HepG2 (cell line): ENCODE data around the gene COLGALT1. TPM values are rescaled to one million over a fixed set of nuclear protein-coding genes. Genes with fewer than 3 reads are reported as not detected.

Experiments used
- ATAC-seq: fragments of 200-7000 bp; cut with Tn5 transposase; 3 replicates; pipeline ENCODE4 v1.9.1; 2020; ENCODE audit warnings: mild to moderate bottlenecking, moderate library complexity
- BruUV-seq: library from RNA; stranded (reverse); fragments of 400-500 nt; replicated peaks from 2 replicates; lab custom pipeline; 2021; lab: Mats Ljungman, UMichigan
- CTCF ChIA-PET: fragments of 300-600 bp; formaldehyde crosslinking; extraction: SDS; loops from one replicate; lab custom pipeline; 2021; ENCODE audit warnings: low total read pairs, inconsistent platforms, low intra/inter-chr PET ratio; lab: Yijun Ruan, JAX
- POLR2A ChIA-PET: fragments of 350-600 bp; sonication (Branson Sonifier 250); formaldehyde crosslinking; loops from one replicate; lab custom pipeline; 2020; ENCODE audit warnings: antibody characterized with exemption, inconsistent platforms; lab: Yijun Ruan, JAX
- DNase-seq: peaks from one replicate; pipeline ENCODE4 v3.0.0-alpha.2; 2015; ENCODE audit warnings: low spot score
- FAIRE-seq: peaks from 3 replicates; lab custom pipeline; 2011; peaks lifted over from hg19 to GRCh38; lab: Jason Lieb, UNC
- H2AFZ ChIP-seq: one replicate; pipeline ENCODE4 v1.6.1; 2011; ENCODE audit warnings: low read length, inconsistent platforms
- H3K27ac ChIP-seq: fragments of 300-600 bp; 3 replicates; pipeline ENCODE4 v1.8.0; 2011; ENCODE audit warnings: mixed run types, mild to moderate bottlenecking, mixed read lengths, low read length, inconsistent platforms; ENCODE audit not compliant: insufficient read depth; ENCODE audit errors: extremely low read length
- H3K27me3 ChIP-seq, 2 experiments: fragments of 200-600 bp in 1 of 2; 2 replicates in 1 of 2; 3 replicates in 1 of 2; pipeline versions ENCODE4 v1.6.0 to v1.8.0; 2011; ENCODE audit warnings: low read length in 2 of 2, mild to moderate bottlenecking in 2 of 2, moderate library complexity in 2 of 2, inconsistent platforms in 1 of 2; ENCODE audit not compliant: insufficient read depth in 2 of 2, control insufficient read depth in 1 of 2
- H3K36me3 ChIP-seq, 2 experiments: fragments of 200-600 bp in 1 of 2; replicated peaks in 1 of 2; 2 replicates in 1 of 2; 3 replicates in 1 of 2; pipeline versions ENCODE4 v1.5.1 to v1.8.0; 2011; ENCODE audit warnings: low read length in 2 of 2, inconsistent platforms in 1 of 2; ENCODE audit not compliant: insufficient read depth in 2 of 2, control insufficient read depth in 1 of 2
- H3K4me1 ChIP-seq: 2 replicates; pipeline ENCODE4 v1.5.1; 2012; ENCODE audit warnings: low read length, inconsistent platforms; ENCODE audit not compliant: insufficient read depth
- H3K4me2 ChIP-seq: 2 replicates; pipeline ENCODE4 v1.6.0; 2011; ENCODE audit warnings: low read depth, low read length, inconsistent platforms
- H3K4me3 ChIP-seq, 3 experiments: fragments of 200-600 bp in 1 of 3; sonication (generic), shearing (Covaris generic) in 1 of 3; replicated peaks in 1 of 3; 2 replicates each; pipeline ENCODE4 v1.5.1; 2011 to 2016; ENCODE audit warnings: low read length in 3 of 3, inconsistent platforms in 2 of 3, low read depth in 2 of 3, mild to moderate bottlenecking in 2 of 3, control low read depth in 1 of 3, mixed read lengths in 1 of 3; ENCODE audit not compliant: insufficient read depth in 1 of 3
- H3K79me2 ChIP-seq: one replicate; pipeline ENCODE4 v1.6.1; 2011; ENCODE audit warnings: low read length, inconsistent platforms; ENCODE audit not compliant: insufficient read depth
- H3K9ac ChIP-seq: 2 replicates; pipeline ENCODE4 v1.6.0; 2011; ENCODE audit warnings: mild to moderate bottlenecking, low read depth, low read length, inconsistent platforms; ENCODE audit not compliant: insufficient read depth
- H3K9me3 ChIP-seq: 2 replicates; pipeline ENCODE4 v1.5.1; 2012; ENCODE audit warnings: mild to moderate bottlenecking, low read length
- H4K20me1 ChIP-seq: 2 replicates; pipeline ENCODE4 v1.6.0; 2011; ENCODE audit warnings: inconsistent platforms, mild to moderate bottlenecking, low read length, moderate library complexity; ENCODE audit not compliant: insufficient read depth
- ATF7 ChIP-seq, 2 experiments: fragments of 450-650 bp in 1 of 2; sonication (generic) in 1 of 2; formaldehyde crosslinking in 1 of 2; IDR thresholded peaks; 2 replicates each; pipeline versions ENCODE4 v1.4.0 to v1.6.1; 2016 to 2020; ENCODE audit warnings: antibody characterized with exemption in 1 of 2, mild to moderate bottlenecking in 1 of 2, missing genetic modification reagents in 1 of 2
- CBFB ChIP-seq: sonication (generic); formaldehyde crosslinking; IDR thresholded peaks from 2 replicates; pipeline ENCODE4 v1.4.0; 2020; ENCODE audit warnings: missing genetic modification reagents
- EED ChIP-seq: sonication (generic); formaldehyde crosslinking; IDR thresholded peaks from 2 replicates; pipeline ENCODE4 v1.5.0; 2020; ENCODE audit warnings: mild to moderate bottlenecking, missing genetic modification reagents
- KDM4B ChIP-seq: sonication (generic); formaldehyde crosslinking; IDR thresholded peaks from 2 replicates; pipeline ENCODE4 v1.4.0; 2020; ENCODE audit warnings: missing genetic modification reagents
- TEAD2 ChIP-seq: sonication (generic); formaldehyde crosslinking; IDR thresholded peaks from 2 replicates; pipeline ENCODE4 v1.9.0; 2021; ENCODE audit warnings: missing genetic modification reagents
- ZFAT ChIP-seq: sonication (generic); formaldehyde crosslinking; conservative IDR thresholded peaks from 2 replicates; pipeline ENCODE4 v1.8.1; 2023; ENCODE audit warnings: missing genetic modification reagents, inconsistent platforms
- ZNF10 ChIP-seq: sonication (generic); formaldehyde crosslinking; IDR thresholded peaks from 2 replicates; pipeline ENCODE4 v1.4.0; 2020; ENCODE audit warnings: mild to moderate bottlenecking, low read depth, missing genetic modification reagents, borderline replicate concordance
- ZNF230 ChIP-seq: sonication (generic); formaldehyde crosslinking; IDR thresholded peaks from 2 replicates; pipeline ENCODE4 v1.4.0; 2020; ENCODE audit warnings: mild to moderate bottlenecking, missing genetic modification reagents
- ZSCAN25 ChIP-seq: sonication (generic); formaldehyde crosslinking; IDR thresholded peaks from 2 replicates; pipeline ENCODE4 v1.8.0; 2022; ENCODE audit warnings: mild to moderate bottlenecking, missing genetic modification reagents
- WGBS: methylation state at CpG from one replicate; pipeline ENCODE4 v1.1.6; 2017; ENCODE audit warnings: low lambda C conversion rate; 5-methylcytosine and 5-hydroxymethylcytosine counted together
- in situ Hi-C: cut with HindIII; loops from 2 replicates; pipeline ENCODE4 v1.10.0; 2017; ENCODE audit warnings: low pct_unique_long_range_greater_than_20kb; ENCODE audit not compliant: extremely low pct_ligation_motif_present
- intact Hi-C: fragments of 100-400 bp; cut with micrococcal nuclease; formaldehyde crosslinking; loops from one replicate; pipeline ENCODE4 v1.10.0; 2022; ENCODE audit not compliant: unreplicated experiment
- polyA plus RNA-seq, 8 experiments: library from polyadenylated mRNA; depleted of rRNA in 3 of 8; stranded (reverse) in 7 of 8; unstranded in 1 of 8; fragments of >200 nt; fragmentation: Illumina TruSeq in 4 of 8; extraction: Trizol in 4 of 8; gene quantifications; 2 replicates each; pipeline versions ENCODE4 v1.2.1 to v1.2.3, GENCODE V29; 2011 to 2016; ENCODE audit warnings: low read depth in 4 of 8, missing spikeins in 1 of 8, mixed read lengths in 1 of 8; ENCODE audit not compliant: insufficient read depth in 1 of 8
- total RNA-seq, 5 experiments: library from RNA; depleted of rRNA; stranded (reverse); fragments of >200 nt; fragmentation: Illumina TruSeq; extraction: Trizol; gene quantifications; 2 replicates each; pipeline ENCODE4 v1.2.3, GENCODE V29; 2016; ENCODE audit warnings: low read depth in 1 of 5
- TF ChIP-seq, protein P1 (sequence below): IDR thresholded peaks from 2 replicates; pipeline ENCODE4 v1.6.1; 2016; ENCODE audit warnings: control low read depth

Gene COLGALT1
- total and polyA plus RNA-seq, 2 of the 13 experiments (the other 11 are each of a cell fraction or from before 2014, with no cell fraction given), result 58.0 to 211 TPM

DNA sequence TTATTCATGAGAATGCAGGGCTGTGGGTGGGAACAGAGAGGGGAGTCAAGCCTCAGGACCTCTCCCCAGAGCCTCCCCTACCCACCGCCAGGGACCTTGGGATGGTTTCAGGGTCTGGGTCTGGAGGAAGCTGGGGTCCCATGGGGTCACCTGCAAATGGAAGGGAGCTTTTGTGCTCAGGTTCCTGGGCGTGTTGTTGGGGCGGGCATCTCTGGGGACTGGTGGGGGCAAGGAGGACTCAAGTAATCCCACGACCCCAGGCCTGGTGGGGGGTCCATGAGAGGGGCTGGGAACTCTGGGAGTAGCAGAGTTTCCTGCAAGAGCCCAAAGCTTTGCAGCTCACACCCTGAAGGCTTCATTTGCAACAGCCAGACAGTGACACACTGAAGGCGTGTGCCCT, 72.5 kb downstream of the COLGALT1 start (continued):
- TF ChIP-seq ZSCAN25 (CRISPR knock-in tag), result no peak
- TF ChIP-seq EED (CRISPR knock-in tag), result no peak
- no peak for TF ChIP-seq ZNF10
- TF ChIP-seq TEAD2 (CRISPR knock-in tag), result no peak
- TF ChIP-seq, all 625 proteins: peak for 0

GRCh38 chr19:17629760-17630159, 74.3 kb downstream of the COLGALT1 start:
- no peak for FAIRE-seq
- no peaks in the 10 kb centered on the region for H4K20me1 ChIP-seq
- H2AFZ ChIP-seq, result no peak overlapping the region
- H3K27ac ChIP-seq, result no peak overlapping the region
- DNase-seq, result no peak
- no peak overlapping the region for H3K4me3 ChIP-seq
- ChIA-PET POLR2A (no interaction called here), CTCF (no interaction called here)
- in situ Hi-C loops (no loop called here), intact Hi-C loops (no loop called here)
- TF ChIP-seq, protein P1, sequence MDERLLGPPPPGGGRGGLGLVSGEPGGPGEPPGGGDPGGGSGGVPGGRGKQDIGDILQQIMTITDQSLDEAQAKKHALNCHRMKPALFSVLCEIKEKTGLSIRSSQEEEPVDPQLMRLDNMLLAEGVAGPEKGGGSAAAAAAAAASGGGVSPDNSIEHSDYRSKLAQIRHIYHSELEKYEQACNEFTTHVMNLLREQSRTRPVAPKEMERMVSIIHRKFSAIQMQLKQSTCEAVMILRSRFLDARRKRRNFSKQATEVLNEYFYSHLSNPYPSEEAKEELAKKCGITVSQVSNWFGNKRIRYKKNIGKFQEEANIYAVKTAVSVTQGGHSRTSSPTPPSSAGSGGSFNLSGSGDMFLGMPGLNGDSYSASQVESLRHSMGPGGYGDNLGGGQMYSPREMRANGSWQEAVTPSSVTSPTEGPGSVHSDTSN (CRISPR knock-in tag), result no peak
- TF ChIP-seq ZFAT (CRISPR knock-in tag), result no peak
- no peak for TF ChIP-seq KDM4B (CRISPR knock-in tag)
- no peak for TF ChIP-seq CBFB (CRISPR knock-in tag)
- peak; percentile 80 for TF ChIP-seq ATF7 (IDR thresholded peaks at IDR 0.05)
- no peak for TF ChIP-seq ATF7 (CRISPR knock-in tag; IDR thresholded peaks at IDR 0.05)
- no peak for TF ChIP-seq ZNF230 (CRISPR knock-in tag)
- H3K4me1 ChIP-seq, result no peaks in the 10 kb centered on the region
- H3K4me2 ChIP-seq, result no peak overlapping the region
- BruUV-seq, result no TSS peak
- H3K36me3 ChIP-seq, result no peaks in the 10 kb centered on the region
- 0 out of 5 replicates have a peak, but pooled peaks cover 0 to 6% of the 10 kb centered on the region in 2 experiments for H3K27me3 ChIP-seq
- ATAC-seq, result no peak
- H3K9me3 ChIP-seq, result no peaks in the 10 kb centered on the region
- H3K79me2 ChIP-seq, result no peaks in the 10 kb centered on the region
- H3K9ac ChIP-seq, result no peak overlapping the region
- WGBS, result 0% methylated on average over 2 of the region's 2 CpGs
